Right atrium auricular region (tissue), 2 donors: ENCODE measurements around the gene RAB9A. TPM values are rescaled to one million over a fixed set of nuclear protein-coding genes. Genes with fewer than 3 reads are reported as not detected.

Experiments
- DNase-seq: peaks from one replicate; pipeline ENCODE4 v3.0.0-alpha.2; 2019; ENCODE audit warnings: low spot score
- H3K27ac ChIP-seq, 2 donors: fragments of 200-600 bp; sonication (generic); 1 replicate in 1 of 2; 2 replicates in 1 of 2; pipeline ENCODE4 v1.5.1; 2016 to 2019
- H3K27me3 ChIP-seq, 2 donors: fragments of 200-600 bp; sonication (generic); one replicate each; pipeline versions ENCODE4 v1.5.1 to v1.6.0; 2017 to 2019
- H3K36me3 ChIP-seq: fragments of 200-600 bp; sonication (generic); one replicate; pipeline ENCODE4 v1.5.1; 2016
- H3K4me1 ChIP-seq, 2 donors: fragments of 200-600 bp; sonication (generic); one replicate each; pipeline versions ENCODE4 v1.5.1 to v1.6.0; 2017 to 2019
- H3K4me3 ChIP-seq, 2 donors: fragments of 200-600 bp; sonication (generic); 1 replicate in 1 of 2; 2 replicates in 1 of 2; pipeline ENCODE4 v1.5.1; 2017 to 2019; ENCODE audit warnings: mild to moderate bottlenecking in 1 of 2, moderate library complexity in 1 of 2
- H3K9me3 ChIP-seq, 2 donors: fragments of 200-600 bp; sonication (generic); one replicate each; pipeline ENCODE4 v1.5.1; 2019
- CTCF ChIP-seq, 2 donors: fragments of 200-600 bp; sonication (generic); IDR thresholded peaks; one replicate each; pipeline ENCODE4 v1.5.1; 2019; ENCODE audit warnings: antibody characterized with exemption in 2 of 2
- total RNA-seq, 2 donors: library from RNA; depleted of rRNA; stranded (reverse); fragments of >200 nt; gene quantifications; one replicate each; pipeline ENCODE4 v1.1.0, GENCODE V29; 2016

Gene RAB9A
- total RNA-seq, 2 donors from 2014 or later = 25.6 to 26.1 TPM

- H3K27me3 ChIP-seq = no peaks in the 10 kb centered on the region
- H3K36me3 ChIP-seq = no peaks in the 10 kb centered on the region
- H3K27ac ChIP-seq = peak overlapping the region; percentile 83 to 92
- H3K4me3 ChIP-seq = no peak overlapping the region
- no peak for TF ChIP-seq CTCF (IDR thresholded peaks at IDR 0.05)
- no peak for DNase-seq
- peaks cover 0 to 17% of the 10 kb centered on the region in 2 donors for H3K4me1 ChIP-seq
- no peaks in the 10 kb centered on the region for H3K9me3 ChIP-seq
Observed at GRCh38 chrX:13654116-13654515, 34.8 kb upstream of the RAB9A start.

- Histone ChIP-seq H3K27me3 (no peaks in the 10 kb centered on the region), H3K36me3 (no peaks in the 10 kb centered on the region), H3K27ac (no peak overlapping the region), H3K9me3 (no peaks in the 10 kb centered on the region), H3K4me3 (no peak overlapping the region), H3K4me1 (peaks cover 0 to 17% of the 10 kb centered on the region in 2 donors)
- DNase-seq = no peak
- TF ChIP-seq CTCF (IDR thresholded peaks at IDR 0.05) = no peak
Observed at GRCh38 chrX:13655674-13656073, 33.3 kb upstream of the RAB9A start.

- peak; percentile 57 to 77 for TF ChIP-seq CTCF (IDR thresholded peaks at IDR 0.05)
- H3K27ac ChIP-seq = peak overlapping the region in 1 of 2 donors; percentile 28
- peaks cover 0 to 8% of the 10 kb centered on the region in 2 donors for H3K4me1 ChIP-seq
- H3K27me3 ChIP-seq = no peaks in the 10 kb centered on the region
- H3K36me3 ChIP-seq = no peaks in the 10 kb centered on the region
- no peaks in the 10 kb centered on the region for H3K9me3 ChIP-seq
- DNase-seq = no peak
- H3K4me3 ChIP-seq = no peak overlapping the region
Observed at GRCh38 chrX:13658602-13659001, 30.3 kb upstream of the RAB9A start.

- peak overlapping the region in 1 of 2 donors; percentile 28 for H3K27ac ChIP-seq
- H3K36me3 ChIP-seq = no peaks in the 10 kb centered on the region
- TF ChIP-seq CTCF (IDR thresholded peaks at IDR 0.05) = no peak
- no peak overlapping the region for H3K4me3 ChIP-seq
- H3K4me1 ChIP-seq = peaks cover 0 to 4% of the 10 kb centered on the region in 2 donors
- DNase-seq = no peak
- H3K9me3 ChIP-seq = no peaks in the 10 kb centered on the region
- H3K27me3 ChIP-seq = no peaks in the 10 kb centered on the region
Observed at GRCh38 chrX:13659063-13659462, 29.9 kb upstream of the RAB9A start.

- Histone ChIP-seq H3K27ac (no peak overlapping the region), H3K27me3 (no peaks in the 10 kb centered on the region), H3K9me3 (no peaks in the 10 kb centered on the region), H3K36me3 (no peaks in the 10 kb centered on the region), H3K4me1 (peaks cover 0 to 2% of the 10 kb centered on the region in 2 donors), H3K4me3 (no peak overlapping the region)
- no peak for DNase-seq
- no peak for TF ChIP-seq CTCF (IDR thresholded peaks at IDR 0.05)
Observed at GRCh38 chrX:13661735-13662288, 27.1 kb upstream of the RAB9A start.

- Histone ChIP-seq H3K4me1 (peaks cover 0 to 8% of the 10 kb centered on the region in 2 donors), H3K27ac (no peak overlapping the region), H3K27me3 (no peaks in the 10 kb centered on the region), H3K9me3 (no peaks in the 10 kb centered on the region), H3K36me3 (no peaks in the 10 kb centered on the region), H3K4me3 (no peak overlapping the region)
- no peak for DNase-seq
- TF ChIP-seq CTCF (IDR thresholded peaks at IDR 0.05) = no peak
Observed at GRCh38 chrX:13662355-13662791, 26.6 kb upstream of the RAB9A start.
